ENCODE measurements around the gene FKBP5.

Gene FKBP5

DNA sequence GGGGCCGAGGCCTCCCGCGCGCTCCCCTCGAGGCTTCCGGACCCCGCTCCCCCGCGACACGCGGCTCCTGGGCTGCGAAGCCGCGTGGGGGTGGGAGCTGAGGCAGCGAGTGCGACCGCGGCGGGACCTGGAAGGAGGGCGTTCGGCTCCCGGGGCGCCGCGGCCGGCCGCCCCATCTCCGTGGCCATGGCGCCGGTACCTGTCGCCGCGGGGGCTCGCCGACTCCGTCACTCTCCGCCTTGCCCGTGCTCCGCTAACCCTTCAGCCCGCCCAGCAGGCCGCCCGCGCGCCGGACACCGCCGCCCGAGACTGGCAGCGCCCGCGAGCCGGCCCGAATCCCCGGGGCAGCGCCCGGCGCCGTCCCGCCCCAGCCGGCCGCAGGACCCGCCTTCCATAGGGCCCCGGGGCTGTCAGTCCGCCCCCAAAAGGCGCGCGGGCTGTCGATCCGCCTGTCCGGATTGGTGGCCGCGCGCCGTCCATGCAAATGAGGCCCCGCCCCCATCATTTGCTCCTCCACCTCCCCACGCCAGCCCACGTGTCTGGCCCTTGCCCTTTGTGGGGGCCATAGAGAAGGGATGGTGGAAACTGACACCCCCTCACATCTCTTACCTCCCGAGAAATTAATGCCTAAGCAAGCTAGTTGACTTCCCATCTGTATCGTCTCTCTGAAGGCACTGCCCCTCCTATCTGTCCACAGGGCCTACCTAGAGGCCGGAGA is at the start of gene FKBP5:
FKBP5 (minus strand) TSS at position 311 of the 718 bp plus-strand sequence. CDS start 46,091 bp downstream, outside the sequence.
- TF ChIP-seq ZFP3 (CRISPR knock-in tag; IDR thresholded peaks at IDR 0.05) (no peak), ARNTL (CRISPR knock-in tag; IDR thresholded peaks at IDR 0.05; ENCODE audit: borderline replicate concordance, low read depth) (no peak), ZC3H10 (CRISPR knock-in tag; IDR thresholded peaks at IDR 0.05) (no peak), OSR1 (CRISPR knock-in tag; IDR thresholded peaks at IDR 0.05) (no peak), SNAI2 (CRISPR knock-in tag; IDR thresholded peaks at IDR 0.05) (no peak), ISL1 (CRISPR knock-in tag; IDR thresholded peaks at IDR 0.05) (no peak), TOX (CRISPR knock-in tag; IDR thresholded peaks at IDR 0.05; ENCODE audit: borderline replicate concordance) (no peak), TCF4 (CRISPR knock-in tag; IDR thresholded peaks at IDR 0.05; ENCODE audit: borderline replicate concordance) (no peak), BACH2 (CRISPR knock-in tag; IDR thresholded peaks at IDR 0.05; ENCODE audit: borderline replicate concordance) (no peak)
- TF ChIP-seq, protein P1, sequence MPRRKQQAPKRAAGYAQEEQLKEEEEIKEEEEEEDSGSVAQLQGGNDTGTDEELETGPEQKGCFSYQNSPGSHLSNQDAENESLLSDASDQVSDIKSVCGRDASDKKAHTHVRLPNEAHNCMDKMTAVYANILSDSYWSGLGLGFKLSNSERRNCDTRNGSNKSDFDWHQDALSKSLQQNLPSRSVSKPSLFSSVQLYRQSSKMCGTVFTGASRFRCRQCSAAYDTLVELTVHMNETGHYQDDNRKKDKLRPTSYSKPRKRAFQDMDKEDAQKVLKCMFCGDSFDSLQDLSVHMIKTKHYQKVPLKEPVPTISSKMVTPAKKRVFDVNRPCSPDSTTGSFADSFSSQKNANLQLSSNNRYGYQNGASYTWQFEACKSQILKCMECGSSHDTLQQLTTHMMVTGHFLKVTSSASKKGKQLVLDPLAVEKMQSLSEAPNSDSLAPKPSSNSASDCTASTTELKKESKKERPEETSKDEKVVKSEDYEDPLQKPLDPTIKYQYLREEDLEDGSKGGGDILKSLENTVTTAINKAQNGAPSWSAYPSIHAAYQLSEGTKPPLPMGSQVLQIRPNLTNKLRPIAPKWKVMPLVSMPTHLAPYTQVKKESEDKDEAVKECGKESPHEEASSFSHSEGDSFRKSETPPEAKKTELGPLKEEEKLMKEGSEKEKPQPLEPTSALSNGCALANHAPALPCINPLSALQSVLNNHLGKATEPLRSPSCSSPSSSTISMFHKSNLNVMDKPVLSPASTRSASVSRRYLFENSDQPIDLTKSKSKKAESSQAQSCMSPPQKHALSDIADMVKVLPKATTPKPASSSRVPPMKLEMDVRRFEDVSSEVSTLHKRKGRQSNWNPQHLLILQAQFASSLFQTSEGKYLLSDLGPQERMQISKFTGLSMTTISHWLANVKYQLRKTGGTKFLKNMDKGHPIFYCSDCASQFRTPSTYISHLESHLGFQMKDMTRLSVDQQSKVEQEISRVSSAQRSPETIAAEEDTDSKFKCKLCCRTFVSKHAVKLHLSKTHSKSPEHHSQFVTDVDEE (CRISPR knock-in tag; IDR thresholded peaks at IDR 0.05), result no peak
- ATAC-seq, result peak; percentile 96

DNA sequence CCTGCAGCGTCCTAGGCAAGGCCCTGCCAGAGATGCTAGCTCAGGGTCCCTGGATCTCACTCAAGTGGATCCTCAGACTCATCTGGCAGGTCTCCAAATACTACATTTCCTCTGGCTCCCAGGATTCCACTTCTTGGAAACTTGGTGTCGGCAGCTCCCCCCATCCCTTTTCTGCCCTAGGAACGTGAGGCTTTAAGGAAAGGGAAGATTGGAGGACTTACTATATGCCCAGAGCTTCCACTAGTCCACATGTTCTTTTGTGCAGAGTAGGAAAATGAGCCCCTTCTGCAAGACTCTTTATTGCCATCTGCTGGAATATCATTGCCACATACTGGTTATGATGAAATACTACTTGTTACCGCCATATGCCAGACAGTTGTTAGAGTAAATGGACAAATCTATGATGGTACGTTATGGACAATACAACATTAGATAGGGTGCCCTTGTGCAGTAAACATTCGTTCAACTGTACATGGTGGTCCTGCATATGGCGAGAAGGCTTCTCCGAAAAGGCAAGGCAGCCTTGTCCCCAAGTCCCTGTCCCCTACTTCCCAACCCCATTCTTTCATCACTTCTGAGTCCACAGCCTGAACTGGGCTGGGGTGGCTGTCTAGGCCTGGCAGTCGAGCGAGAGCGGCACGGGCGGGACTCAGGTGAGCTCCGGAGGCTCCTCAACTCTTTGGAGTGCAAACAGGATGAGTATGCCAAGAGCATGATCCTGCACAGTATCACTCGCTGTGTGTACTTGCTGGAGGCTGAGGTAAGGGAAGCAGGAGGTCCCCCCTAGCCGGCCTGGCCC is 48.9 kb upstream of the FKBP5 start:
- peak; percentile 92 for ATAC-seq
- no peak for TF ChIP-seq OSR1 (CRISPR knock-in tag; IDR thresholded peaks at IDR 0.05)

DNA sequence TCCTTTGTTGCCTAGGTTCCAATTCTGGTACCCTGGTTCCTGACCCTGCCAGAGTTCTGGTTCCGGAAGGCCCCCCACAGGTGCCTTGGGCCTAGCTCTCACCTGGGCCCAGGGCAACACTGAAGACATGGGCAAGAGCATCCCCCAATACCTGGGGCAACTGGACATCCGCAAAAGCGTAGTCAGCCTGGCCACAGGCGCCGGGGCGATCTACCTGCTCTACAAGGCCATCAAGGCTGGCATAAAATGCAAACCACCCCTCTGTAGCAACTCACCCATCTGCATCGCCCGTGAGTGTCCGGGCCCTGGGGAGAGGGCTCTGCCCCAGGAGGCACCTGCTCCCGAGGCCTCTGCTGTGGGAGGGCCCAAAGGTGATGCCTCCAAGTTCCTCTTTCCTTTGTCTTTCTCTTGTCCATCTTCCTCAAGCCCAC is 48.3 kb upstream of the FKBP5 start, which contains the start of gene ARMC12:
ARMC12 (plus strand) TSS at position 51 of the 431 bp plus-strand sequence; CDS start at position 128, 77 bp downstream.
- TF ChIP-seq SNAI2 (CRISPR knock-in tag; IDR thresholded peaks at IDR 0.05) (no peak), ZC3H10 (CRISPR knock-in tag; IDR thresholded peaks at IDR 0.05) (no peak), GLIS3 (CRISPR knock-in tag; IDR thresholded peaks at IDR 0.05) (no peak), RARB (CRISPR knock-in tag; IDR thresholded peaks at IDR 0.05) (no peak), ZNF565 (CRISPR knock-in tag; conservative IDR thresholded peaks at IDR 0.05; ENCODE audit: low read depth) (no peak), TOX (CRISPR knock-in tag; IDR thresholded peaks at IDR 0.05; ENCODE audit: borderline replicate concordance) (no peak), BACH2 (CRISPR knock-in tag; IDR thresholded peaks at IDR 0.05; ENCODE audit: borderline replicate concordance) (no peak), ZNF70 (CRISPR knock-in tag; IDR thresholded peaks at IDR 0.05) (no peak), CSDC2 (CRISPR knock-in tag; IDR thresholded peaks at IDR 0.05) (no peak), ISL1 (CRISPR knock-in tag; IDR thresholded peaks at IDR 0.05) (no peak), OSR1 (CRISPR knock-in tag; IDR thresholded peaks at IDR 0.05) (no peak), ARNTL (CRISPR knock-in tag; IDR thresholded peaks at IDR 0.05; ENCODE audit: borderline replicate concordance, low read depth) (no peak), ZFP3 (CRISPR knock-in tag; IDR thresholded peaks at IDR 0.05) (no peak), PPARA (CRISPR knock-in tag; IDR thresholded peaks at IDR 0.05; ENCODE audit: borderline replicate concordance) (no peak)
- TF ChIP-seq, protein P2, sequence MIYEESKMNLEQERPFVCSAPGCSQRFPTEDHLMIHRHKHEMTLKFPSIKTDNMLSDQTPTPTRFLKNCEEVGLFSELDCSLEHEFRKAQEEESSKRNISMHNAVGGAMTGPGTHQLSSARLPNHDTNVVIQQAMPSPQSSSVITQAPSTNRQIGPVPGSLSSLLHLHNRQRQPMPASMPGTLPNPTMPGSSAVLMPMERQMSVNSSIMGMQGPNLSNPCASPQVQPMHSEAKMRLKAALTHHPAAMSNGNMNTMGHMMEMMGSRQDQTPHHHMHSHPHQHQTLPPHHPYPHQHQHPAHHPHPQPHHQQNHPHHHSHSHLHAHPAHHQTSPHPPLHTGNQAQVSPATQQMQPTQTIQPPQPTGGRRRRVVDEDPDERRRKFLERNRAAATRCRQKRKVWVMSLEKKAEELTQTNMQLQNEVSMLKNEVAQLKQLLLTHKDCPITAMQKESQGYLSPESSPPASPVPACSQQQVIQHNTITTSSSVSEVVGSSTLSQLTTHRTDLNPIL (CRISPR knock-in tag; IDR thresholded peaks at IDR 0.05; ENCODE audit: low read depth), result no peak
- TF ChIP-seq, protein P3, sequence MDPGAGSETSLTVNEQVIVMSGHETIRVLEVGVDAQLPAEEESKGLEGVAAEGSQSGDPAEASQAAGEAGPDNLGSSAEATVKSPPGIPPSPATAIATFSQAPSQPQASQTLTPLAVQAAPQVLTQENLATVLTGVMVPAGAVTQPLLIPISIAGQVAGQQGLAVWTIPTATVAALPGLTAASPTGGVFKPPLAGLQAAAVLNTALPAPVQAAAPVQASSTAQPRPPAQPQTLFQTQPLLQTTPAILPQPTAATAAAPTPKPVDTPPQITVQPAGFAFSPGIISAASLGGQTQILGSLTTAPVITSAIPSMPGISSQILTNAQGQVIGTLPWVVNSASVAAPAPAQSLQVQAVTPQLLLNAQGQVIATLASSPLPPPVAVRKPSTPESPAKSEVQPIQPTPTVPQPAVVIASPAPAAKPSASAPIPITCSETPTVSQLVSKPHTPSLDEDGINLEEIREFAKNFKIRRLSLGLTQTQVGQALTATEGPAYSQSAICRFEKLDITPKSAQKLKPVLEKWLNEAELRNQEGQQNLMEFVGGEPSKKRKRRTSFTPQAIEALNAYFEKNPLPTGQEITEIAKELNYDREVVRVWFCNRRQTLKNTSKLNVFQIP (CRISPR knock-in tag; IDR thresholded peaks at IDR 0.05; ENCODE audit: borderline replicate concordance, low read depth), result no peak
- TF ChIP-seq, protein P4, sequence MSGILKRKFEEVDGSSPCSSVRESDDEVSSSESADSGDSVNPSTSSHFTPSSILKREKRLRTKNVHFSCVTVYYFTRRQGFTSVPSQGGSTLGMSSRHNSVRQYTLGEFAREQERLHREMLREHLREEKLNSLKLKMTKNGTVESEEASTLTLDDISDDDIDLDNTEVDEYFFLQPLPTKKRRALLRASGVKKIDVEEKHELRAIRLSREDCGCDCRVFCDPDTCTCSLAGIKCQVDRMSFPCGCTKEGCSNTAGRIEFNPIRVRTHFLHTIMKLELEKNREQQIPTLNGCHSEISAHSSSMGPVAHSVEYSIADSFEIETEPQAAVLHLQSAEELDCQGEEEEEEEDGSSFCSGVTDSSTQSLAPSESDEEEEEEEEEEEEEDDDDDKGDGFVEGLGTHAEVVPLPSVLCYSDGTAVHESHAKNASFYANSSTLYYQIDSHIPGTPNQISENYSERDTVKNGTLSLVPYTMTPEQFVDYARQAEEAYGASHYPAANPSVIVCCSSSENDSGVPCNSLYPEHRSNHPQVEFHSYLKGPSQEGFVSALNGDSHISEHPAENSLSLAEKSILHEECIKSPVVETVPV (CRISPR knock-in tag; IDR thresholded peaks at IDR 0.05), result no peak
- TF ChIP-seq, protein P1 (CRISPR knock-in tag; IDR thresholded peaks at IDR 0.05), result no peak
- peak; percentile 3; the same call in 1 of the 3 replicates for ATAC-seq
